Panc1 (cell line): ENCODE data around the gene MRPS18A. TPM values are rescaled to one million over a fixed set of nuclear protein-coding genes. Genes with fewer than 3 reads are reported as not detected.
A peak's percentile ranks its signal among the peaks of the same experiment; 100 is the strongest.

Experiments
- ATAC-seq: fragments of 200-7000 bp; cut with Tn5 transposase; 2 replicates; pipeline ENCODE4 v1.9.1; 2020; ENCODE audit warnings: mild to moderate bottlenecking, moderate library complexity
- BruUV-seq: library from RNA; stranded (reverse); fragments of 400-500 nt; replicated peaks from 2 replicates; lab custom pipeline; 2021; lab: Mats Ljungman, UMichigan
- CTCF ChIA-PET: fragments of 300-600 bp; sonication (Branson Sonifier 250); formaldehyde crosslinking; loops from one replicate; lab custom pipeline; 2022; ENCODE audit warnings: antibody characterized with exemption; lab: Charles Lee
- POLR2A ChIA-PET: fragments of 300-600 bp; sonication (Branson Sonifier 250); formaldehyde crosslinking; loops from one replicate; lab custom pipeline; 2022; ENCODE audit warnings: antibody characterized with exemption; lab: Charles Lee
- DNase-seq: peaks from one replicate; pipeline ENCODE4 v3.0.0-alpha.2; 2010; ENCODE audit warnings: low read depth, low spot score
- H3K27ac ChIP-seq: 2 replicates; pipeline ENCODE4 v1.5.1; 2011; ENCODE audit warnings: mild to moderate bottlenecking, low read length, inconsistent platforms
- H3K27me3 ChIP-seq: fragments of 200-500 bp; sonication (Bioruptor generic); 2 replicates; pipeline ENCODE4 v1.6.0; 2014; ENCODE audit warnings: low read length, inconsistent platforms; ENCODE audit not compliant: control insufficient read depth, insufficient read depth
- H3K36me3 ChIP-seq: fragments of 200-500 bp; sonication (Bioruptor generic); 2 replicates; pipeline ENCODE4 v1.5.1; 2014; ENCODE audit warnings: inconsistent platforms, mild to moderate bottlenecking, low read length, moderate library complexity; ENCODE audit not compliant: control insufficient read depth, insufficient read depth
- H3K4me1 ChIP-seq: 2 replicates; pipeline ENCODE4 v1.5.1; 2011; ENCODE audit warnings: inconsistent platforms, mild to moderate bottlenecking, low read length, moderate library complexity; ENCODE audit not compliant: control insufficient read depth, insufficient read depth
- H3K4me3 ChIP-seq, 2 experiments: 2 replicates each; pipeline ENCODE4 v1.5.1; 2011 to 2012; ENCODE audit warnings: low read depth in 2 of 2, low read length in 2 of 2, mild to moderate bottlenecking in 2 of 2, inconsistent platforms in 1 of 2, moderate library complexity in 1 of 2
- H3K9me3 ChIP-seq: fragments of 200-500 bp; sonication (Bioruptor generic); 2 replicates; pipeline ENCODE4 v1.5.1; 2014; ENCODE audit warnings: low read depth, mild to moderate bottlenecking, inconsistent platforms, low read length, moderate library complexity; ENCODE audit not compliant: control insufficient read depth, insufficient read depth
- CTCF ChIP-seq: fragments of 450-650 bp; IDR thresholded peaks from 2 replicates; pipeline ENCODE4 v1.5.1; 2017; ENCODE audit warnings: mild to moderate bottlenecking
- POLR2AphosphoS5 ChIP-seq: IDR thresholded peaks from 2 replicates; pipeline ENCODE4 v1.6.1; 2012; ENCODE audit warnings: mild to moderate bottlenecking, low read depth, low read length, moderate library complexity
- SIN3A ChIP-seq: IDR thresholded peaks from 2 replicates; pipeline ENCODE4 v1.6.1; 2012; ENCODE audit warnings: low read depth, mild to moderate bottlenecking, low read length, moderate library complexity, borderline replicate concordance; ENCODE audit not compliant: insufficient read depth
- TCF7L2 ChIP-seq: IDR thresholded peaks from 2 replicates; pipeline ENCODE4 v1.6.1; 2011; ENCODE audit warnings: mild to moderate bottlenecking, low read depth, low read length, inconsistent platforms
- in situ Hi-C: cut with HindIII; loops from 2 replicates; pipeline ENCODE4 v1.10.0; 2016; ENCODE audit warnings: low sequenced_read_pairs, low pct_unique_long_range_greater_than_20kb
- intact Hi-C: fragments of 100-400 bp; cut with micrococcal nuclease; formaldehyde crosslinking; loops from one replicate; pipeline ENCODE4 v1.10.0; 2022; ENCODE audit not compliant: unreplicated experiment
- total RNA-seq: library from RNA; stranded (reverse); gene quantifications from one replicate; pipeline ENCODE4 v1.2.1, GENCODE V29; 2021; ENCODE audit not compliant: unreplicated experiment
- TF ChIP-seq, protein P1 (sequence below), 2 experiments: IDR thresholded peaks; 2 replicates each; pipeline ENCODE4 v1.6.1; 2011 to 2012; ENCODE audit warnings: low read depth in 2 of 2, control low read depth in 1 of 2, low read length in 1 of 2, mild to moderate bottlenecking in 1 of 2, moderate library complexity in 1 of 2; ENCODE audit not compliant: insufficient read depth in 1 of 2

Gene MRPS18A
- total RNA-seq, 1 experiment from 2014 or later = 45.8 TPM

GRCh38 chr6:43667245-43668150 lies 20.1 kb downstream of the MRPS18A start:
- no TSS peak for BruUV-seq
- TF ChIP-seq TCF7L2 (no peak), CTCF (peak; percentile 98), POLR2AphosphoS5 (peak; percentile 40; the same call in 1 of the 2 replicates), SIN3A (no peak)
- TF ChIP-seq, protein P1, sequence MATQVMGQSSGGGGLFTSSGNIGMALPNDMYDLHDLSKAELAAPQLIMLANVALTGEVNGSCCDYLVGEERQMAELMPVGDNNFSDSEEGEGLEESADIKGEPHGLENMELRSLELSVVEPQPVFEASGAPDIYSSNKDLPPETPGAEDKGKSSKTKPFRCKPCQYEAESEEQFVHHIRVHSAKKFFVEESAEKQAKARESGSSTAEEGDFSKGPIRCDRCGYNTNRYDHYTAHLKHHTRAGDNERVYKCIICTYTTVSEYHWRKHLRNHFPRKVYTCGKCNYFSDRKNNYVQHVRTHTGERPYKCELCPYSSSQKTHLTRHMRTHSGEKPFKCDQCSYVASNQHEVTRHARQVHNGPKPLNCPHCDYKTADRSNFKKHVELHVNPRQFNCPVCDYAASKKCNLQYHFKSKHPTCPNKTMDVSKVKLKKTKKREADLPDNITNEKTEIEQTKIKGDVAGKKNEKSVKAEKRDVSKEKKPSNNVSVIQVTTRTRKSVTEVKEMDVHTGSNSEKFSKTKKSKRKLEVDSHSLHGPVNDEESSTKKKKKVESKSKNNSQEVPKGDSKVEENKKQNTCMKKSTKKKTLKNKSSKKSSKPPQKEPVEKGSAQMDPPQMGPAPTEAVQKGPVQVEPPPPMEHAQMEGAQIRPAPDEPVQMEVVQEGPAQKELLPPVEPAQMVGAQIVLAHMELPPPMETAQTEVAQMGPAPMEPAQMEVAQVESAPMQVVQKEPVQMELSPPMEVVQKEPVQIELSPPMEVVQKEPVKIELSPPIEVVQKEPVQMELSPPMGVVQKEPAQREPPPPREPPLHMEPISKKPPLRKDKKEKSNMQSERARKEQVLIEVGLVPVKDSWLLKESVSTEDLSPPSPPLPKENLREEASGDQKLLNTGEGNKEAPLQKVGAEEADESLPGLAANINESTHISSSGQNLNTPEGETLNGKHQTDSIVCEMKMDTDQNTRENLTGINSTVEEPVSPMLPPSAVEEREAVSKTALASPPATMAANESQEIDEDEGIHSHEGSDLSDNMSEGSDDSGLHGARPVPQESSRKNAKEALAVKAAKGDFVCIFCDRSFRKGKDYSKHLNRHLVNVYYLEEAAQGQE (IDR thresholded peaks at IDR 0.05; ENCODE audit: insufficient read depth in 1 of 2, low read depth in 2 of 2, low read length in 1 of 2) = no peak
- Histone ChIP-seq H3K27me3 (no peaks in the 10 kb centered on the region), H3K9me3 (no peaks in the 10 kb centered on the region), H3K27ac (no peak overlapping the region; the same call in 1 of the 2 replicates), H3K36me3 (no peaks in the 10 kb centered on the region), H3K4me3 (no peak overlapping the region), H3K4me1 (peaks cover 9% of the 10 kb centered on the region)
- ChIA-PET CTCF (interaction anchor here (0.7 to 2.0 kb wide), 4 partner anchors 38 to 412 kb away, joined by 3 to 10 read pairs (median 4); no protein-coding TSS in a partner anchor), POLR2A (no interaction called here)
- in situ Hi-C loops = no loop called here
- ATAC-seq (peak; percentile 75), DNase-seq (no peak)
- intact Hi-C loops = loop anchor here (1.0 to 5.0 kb wide), 2 partner anchors 105 to 412 kb away; partner anchors contain the start of gene VEGFA

GRCh38 chr6:43666196-43666920 lies 21.2 kb downstream of the MRPS18A start:
- in situ Hi-C loops (no loop called here), intact Hi-C loops (loop anchor here (5.0 kb wide), 1 partner anchor 106 kb away; the partner anchor contains the start of gene VEGFA)
- TF ChIP-seq, protein P1 (IDR thresholded peaks at IDR 0.05; ENCODE audit: insufficient read depth in 1 of 2, low read depth in 2 of 2, low read length in 1 of 2) = no peak
- TF ChIP-seq TCF7L2 (no peak), SIN3A (no peak), POLR2AphosphoS5 (no peak), CTCF (no peak)
- BruUV-seq = no TSS peak
- ChIA-PET CTCF (interaction anchor here (0.7 to 1.3 kb wide), 4 partner anchors 92 to 412 kb away, joined by 3 to 6 read pairs (median 4); no protein-coding TSS in a partner anchor), POLR2A (no interaction called here)
- H3K36me3 ChIP-seq = no peaks in the 10 kb centered on the region
- no peaks in the 10 kb centered on the region for H3K9me3 ChIP-seq
- no peak overlapping the region for H3K4me3 ChIP-seq
- no peaks in the 10 kb centered on the region for H3K27me3 ChIP-seq
- ATAC-seq = no peak
- H3K4me1 ChIP-seq = peaks cover 9% of the 10 kb centered on the region
- H3K27ac ChIP-seq = no peak overlapping the region
- DNase-seq = no peak
